OCI-LY3 (cell line): ENCODE measurements around the gene ATP5F1B.

Experiments used
- H2AFZ ChIP-seq: fragments of 200-600, 300-600 bp; shearing (Covaris generic); 2 replicates; pipeline ENCODE4 v1.6.0; 2014; ENCODE audit warnings: antibody characterized with exemption, low read depth, low read length
- H3K27ac ChIP-seq: fragments of 200-600, 300-600 bp; sonication (generic); 2 replicates; pipeline ENCODE4 v1.5.1; 2014; ENCODE audit warnings: mild to moderate bottlenecking, low read length, moderate library complexity, mixed read lengths
- H3K27me3 ChIP-seq: fragments of 200-600, 300-600 bp; sonication (generic); 2 replicates; pipeline ENCODE4 v1.6.1; 2014; ENCODE audit warnings: low read depth, low read length, mixed read lengths
- H3K36me3 ChIP-seq: fragments of 200-600, 300-600 bp; sonication (generic); replicated peaks from 2 replicates; pipeline ENCODE3; 2014; ENCODE audit warnings: low read depth, low read length, mixed read lengths
- H3K4me1 ChIP-seq: fragments of 300-600, 200-600 bp; sonication (generic); 2 replicates; pipeline ENCODE4 v1.6.1; 2014; ENCODE audit warnings: low read length, mixed read lengths
- H3K4me2 ChIP-seq: fragments of 200-600, 300-600 bp; sonication (generic); 2 replicates; pipeline ENCODE4 v1.6.1; 2014; ENCODE audit warnings: low read length, mixed read lengths
- H3K4me3 ChIP-seq: fragments of 300-600, 200-600 bp; sonication (generic); 2 replicates; pipeline ENCODE4 v1.5.1; 2014; ENCODE audit warnings: antibody characterized with exemption, mild to moderate bottlenecking, low read length, moderate library complexity
- H3K79me2 ChIP-seq: fragments of 300-600, 200-600 bp; shearing (Covaris generic); 2 replicates; pipeline ENCODE4 v1.6.1; 2014; ENCODE audit warnings: mild to moderate bottlenecking, low read length, mixed read lengths
- H3K9ac ChIP-seq: fragments of 300-600, 200-600 bp; shearing (Covaris generic); 2 replicates; pipeline ENCODE4 v1.6.0; 2014; ENCODE audit warnings: mild to moderate bottlenecking, low read length, moderate library complexity
- H3K9me3 ChIP-seq: fragments of 200-600, 300-600 bp; shearing (Covaris generic); 2 replicates; pipeline ENCODE4 v1.6.1; 2014; ENCODE audit warnings: low read length, mixed read lengths; ENCODE audit not compliant: insufficient read depth
- H4K20me1 ChIP-seq: fragments of 200-600, 300-600 bp; sonication (generic); 2 replicates; pipeline ENCODE4 v1.6.1; 2016; ENCODE audit warnings: low read length, mixed read lengths; ENCODE audit not compliant: insufficient read depth
- CTCF ChIP-seq: fragments of 200-600, 300-600 bp; sonication (generic); IDR thresholded peaks from 2 replicates; pipeline ENCODE4 v1.5.1; 2014; ENCODE audit warnings: antibody characterized with exemption, low read length, low read depth
- EZH2phosphoT487 ChIP-seq: fragments of 200-600 bp; shearing (Covaris generic); IDR thresholded peaks from 2 replicates; pipeline ENCODE4 v1.6.1; 2018; ENCODE audit warnings: antibody characterized with exemption, mixed run types, low read depth

ATP5F1B gene

GRCh38 chr12:56622535-56622934, 23.2 kb downstream of the ATP5F1B start:
- no peaks in the 10 kb centered on the region for H3K9me3 ChIP-seq
- no peak overlapping the region for H3K27ac ChIP-seq
- H3K4me3 ChIP-seq: no peak overlapping the region
- no peak overlapping the region for H3K9ac ChIP-seq
- TF ChIP-seq EZH2phosphoT487 (no peak), CTCF (no peak)
- H3K4me1 ChIP-seq: peaks cover 8% of the 10 kb centered on the region
- peaks cover 86% of the 10 kb centered on the region for H4K20me1 ChIP-seq
- H3K4me2 ChIP-seq: no peak overlapping the region
- peaks cover 100% of the 10 kb centered on the region for H3K79me2 ChIP-seq
- peaks cover 54% of the 10 kb centered on the region for H3K36me3 ChIP-seq
- no peaks in the 10 kb centered on the region for H3K27me3 ChIP-seq
- H2AFZ ChIP-seq: no peak overlapping the region

- H3K79me2 ChIP-seq: peaks cover 68% of the 10 kb centered on the region
- TF ChIP-seq EZH2phosphoT487: no peak
- TF ChIP-seq CTCF: no peak
- peaks cover 67% of the 10 kb centered on the region for H4K20me1 ChIP-seq
Observed at GRCh38 chr12:56616925-56617324, 28.9 kb downstream of the ATP5F1B start.

GRCh38 chr12:56616244-56616643, 29.5 kb downstream of the ATP5F1B start:
- Histone ChIP-seq H3K4me3 (no peak overlapping the region), H3K79me2 (peaks cover 61% of the 10 kb centered on the region), H3K36me3 (peaks cover 75% of the 10 kb centered on the region)

More at GRCh38 chr12:56616925-56617324, 28.9 kb downstream of the ATP5F1B start:
- Histone ChIP-seq H3K27ac (no peak overlapping the region), H3K27me3 (no peaks in the 10 kb centered on the region), H3K4me2 (no peak overlapping the region), H3K4me3 (no peak overlapping the region), H3K4me1 (no peaks in the 10 kb centered on the region), H2AFZ (no peak overlapping the region), H3K9ac (no peak overlapping the region), H3K9me3 (no peaks in the 10 kb centered on the region), H3K36me3 (peaks cover 70% of the 10 kb centered on the region)

GRCh38 chr12:56614627-56615026, 31.2 kb downstream of the ATP5F1B start:
- Histone ChIP-seq H3K9ac (no peak overlapping the region), H3K79me2 (peaks cover 45% of the 10 kb centered on the region), H4K20me1 (peaks cover 47% of the 10 kb centered on the region), H3K4me2 (no peak overlapping the region), H3K4me3 (no peak overlapping the region), H2AFZ (no peak overlapping the region), H3K36me3 (peaks cover 82% of the 10 kb centered on the region), H3K27me3 (no peaks in the 10 kb centered on the region), H3K27ac (no peak overlapping the region), H3K9me3 (no peaks in the 10 kb centered on the region), H3K4me1 (no peaks in the 10 kb centered on the region)
- no peak for TF ChIP-seq CTCF
- no peak for TF ChIP-seq EZH2phosphoT487

More at GRCh38 chr12:56616244-56616643, 29.5 kb downstream of the ATP5F1B start:
- TF ChIP-seq EZH2phosphoT487: no peak
- no peak for TF ChIP-seq CTCF
- Histone ChIP-seq H4K20me1 (peaks cover 61% of the 10 kb centered on the region), H3K9me3 (no peaks in the 10 kb centered on the region), H2AFZ (no peak overlapping the region), H3K9ac (no peak overlapping the region), H3K27ac (no peak overlapping the region), H3K4me1 (no peaks in the 10 kb centered on the region), H3K27me3 (no peaks in the 10 kb centered on the region), H3K4me2 (no peak overlapping the region)
